Upper lobe of left lung (tissue), 6 donors: ENCODE data around the gene INTS12. TPM values are rescaled to one million over a fixed set of nuclear protein-coding genes. Genes with fewer than 3 reads are reported as not detected.
"Not testable (repeated sequence)": the region's sequence is repeated elsewhere in the genome, so short reads cannot be mapped to it uniquely, and the experiment has no call there.

Experiments used
- ATAC-seq, 2 donors: fragments of 200-7000 bp; cut with Tn5 transposase; one replicate each; pipeline ENCODE4 v1.9.1; 2022; ENCODE audit warnings: mild to moderate bottlenecking in 2 of 2, moderate library complexity in 2 of 2; ENCODE audit not compliant: low FRiP score in 2 of 2
- DNase-seq, 2 donors: peaks; one replicate each; pipeline ENCODE4 v3.0.0-alpha.2; 2019 to 2020
- H3K27ac ChIP-seq, 4 donors: fragments of 200-600 bp; sonication (generic); one replicate each; pipeline ENCODE4 v1.5.1; 2016 to 2019
- H3K27me3 ChIP-seq, 4 donors: fragments of 200-600 bp; sonication (generic); one replicate each; pipeline ENCODE4 v1.5.1; 2017 to 2019
- H3K36me3 ChIP-seq, 4 donors: fragments of 200-600 bp; sonication (generic); one replicate each; pipeline ENCODE4 v1.5.1; 2016 to 2019
- H3K4me1 ChIP-seq, 4 donors: fragments of 200-600 bp; sonication (generic); one replicate each; pipeline ENCODE4 v1.5.1; 2018 to 2019
- H3K4me3 ChIP-seq, 4 donors: fragments of 200-600 bp; sonication (generic); one replicate each; pipeline ENCODE4 v1.5.1; 2017 to 2019; ENCODE audit warnings: mild to moderate bottlenecking in 2 of 4, moderate library complexity in 1 of 4
- H3K9me3 ChIP-seq, 4 donors: fragments of 200-600 bp; sonication (generic); one replicate each; pipeline ENCODE4 v1.5.1; 2018 to 2019
- CTCF ChIP-seq, 6 experiments: fragments of 450-650 bp in 4 of 6; fragments of 200-600 bp in 2 of 6; sonication (generic) in 2 of 6; IDR thresholded peaks; one replicate each; pipeline ENCODE4 v1.5.1; 2016 to 2019; ENCODE audit warnings: antibody characterized with exemption in 6 of 6
- EP300 ChIP-seq, 4 donors: sonication (generic); formaldehyde crosslinking; IDR thresholded peaks; one replicate each; pipeline ENCODE4 v1.5.1; 2017; ENCODE audit warnings: antibody characterized with exemption in 4 of 4, control low read depth in 2 of 4
- POLR2A ChIP-seq, 4 donors: fragments of 450-650 bp; IDR thresholded peaks; one replicate each; pipeline ENCODE4 v1.5.1; 2016 to 2017; ENCODE audit warnings: antibody characterized with exemption in 4 of 4, mild to moderate bottlenecking in 2 of 4
- POLR2AphosphoS5 ChIP-seq, 2 donors: sonication (generic); formaldehyde crosslinking; IDR thresholded peaks; one replicate each; pipeline ENCODE4 v1.5.1; 2017; ENCODE audit warnings: antibody characterized with exemption in 2 of 2
- WGBS, 2 donors: methylation state at CpG; one replicate each; pipeline ENCODE4 v1.1.5; 2017 to 2018; 5-methylcytosine and 5-hydroxymethylcytosine counted together
- total RNA-seq, 6 donors: library from RNA; depleted of rRNA in 4 of 6; stranded (reverse); fragments of >200 nt in 4 of 6; gene quantifications; one replicate each; pipeline versions ENCODE4 v1.1.0 to v1.2.1, GENCODE V29; 2016 to 2021
- donor health status: DM: no; HTN: no; CAD: no; lungs with moderate emphysema.
- donor health status: DM: no; HTN: yes; CAD: no; lungs with severe emphysema.

INTS12 gene
- total RNA-seq, 6 donors from 2014 or later, result 8.9 to 38.1 (median 15.3) TPM

- no peaks in the 10 kb centered on the region for H3K4me1 ChIP-seq
- no peak for ATAC-seq
- no peak for DNase-seq
- WGBS, 2 donors, result 90 to 98% methylated on average over 3 of the region's 3 CpGs
- H3K27ac ChIP-seq, result no peak overlapping the region
- no peaks in the 10 kb centered on the region for H3K27me3 ChIP-seq
- H3K9me3 ChIP-seq, result no peaks in the 10 kb centered on the region
- no peak overlapping the region for H3K4me3 ChIP-seq
- TF ChIP-seq POLR2A (IDR thresholded peaks at IDR 0.05), result no peak
- TF ChIP-seq POLR2AphosphoS5 (IDR thresholded peaks at IDR 0.05), result no peak
- TF ChIP-seq CTCF (IDR thresholded peaks at IDR 0.05), result no peak
- no peak for TF ChIP-seq EP300 (IDR thresholded peaks at IDR 0.05)
- no peaks in the 10 kb centered on the region for H3K36me3 ChIP-seq
These were observed 39.7 kb upstream of the INTS12 start for GRCh38 chr4:105748222-105748621.

GRCh38 chr4:105741548-105741947 lies 33.1 kb upstream of the INTS12 start:
- 77 to 86% methylated on average over 2 of the region's 2 CpGs for WGBS, 2 donors
- ATAC-seq (no peak), DNase-seq (no peak)
- TF ChIP-seq POLR2AphosphoS5 (IDR thresholded peaks at IDR 0.05) (no peak), CTCF (IDR thresholded peaks at IDR 0.05) (no peak), POLR2A (IDR thresholded peaks at IDR 0.05) (no peak), EP300 (IDR thresholded peaks at IDR 0.05) (no peak)
- no peaks in the 10 kb centered on the region for H3K4me1 ChIP-seq
- peaks cover 0 to 4% (median 0%) of the 10 kb centered on the region in 4 donors for H3K36me3 ChIP-seq
- H3K27me3 ChIP-seq, result no peaks in the 10 kb centered on the region
- peaks cover 0 to 16% (median 10%) of the 10 kb centered on the region in 4 donors for H3K9me3 ChIP-seq
- no peak overlapping the region for H3K27ac ChIP-seq
- H3K4me3 ChIP-seq, result no peak overlapping the region

GRCh38 chr4:105735217-105735616 lies 26.7 kb upstream of the INTS12 start:
- not testable (repeated sequence) for H3K27ac ChIP-seq, H3K36me3 ChIP-seq, H3K4me1 ChIP-seq, H3K4me3 ChIP-seq, ATAC-seq, H3K27me3 ChIP-seq
- DNase-seq, result peak in 1 of 2 donors; percentile 3
- H3K9me3 ChIP-seq, result peaks cover 12 to 22% (median 17%) of the 10 kb centered on the region in 4 donors
- WGBS, 2 donors, result 98% methylated on average over 9 to 10 of the region's 10 CpGs

GRCh38 chr4:105729895-105730294 lies 21.4 kb upstream of the INTS12 start:
- not testable (repeated sequence) for H3K4me3 ChIP-seq, H3K27ac ChIP-seq, H3K4me1 ChIP-seq, H3K27me3 ChIP-seq, H3K9me3 ChIP-seq, ATAC-seq, H3K36me3 ChIP-seq, DNase-seq
- 97 to 100% methylated on average over 4 of the region's 4 CpGs for WGBS, 2 donors

GRCh38 chr4:105725623-105726022 lies 17.1 kb upstream of the INTS12 start:
- WGBS, 2 donors, result 91 to 95% methylated on average over 2 of the region's 2 CpGs
- H3K36me3 ChIP-seq, result no peaks in the 10 kb centered on the region
- H3K27ac ChIP-seq, result no peak overlapping the region
- DNase-seq, result no peak
- H3K9me3 ChIP-seq, result no peaks in the 10 kb centered on the region
- TF ChIP-seq POLR2AphosphoS5 (IDR thresholded peaks at IDR 0.05) (no peak), EP300 (IDR thresholded peaks at IDR 0.05) (no peak), CTCF (IDR thresholded peaks at IDR 0.05) (no peak), POLR2A (IDR thresholded peaks at IDR 0.05) (no peak)
- H3K4me1 ChIP-seq, result no peaks in the 10 kb centered on the region
- no peak for ATAC-seq
- H3K4me3 ChIP-seq, result no peak overlapping the region
- H3K27me3 ChIP-seq, result no peaks in the 10 kb centered on the region

GRCh38 chr4:105719204-105719603 lies 10.7 kb upstream of the INTS12 start:
- H3K4me3 ChIP-seq, result no peak overlapping the region
- peaks cover 0 to 7% (median 3%) of the 10 kb centered on the region in 4 donors for H3K4me1 ChIP-seq
- 86 to 100% methylated on average over 2 of the region's 2 CpGs for WGBS, 2 donors
- ATAC-seq, result no peak
- no peaks in the 10 kb centered on the region for H3K27me3 ChIP-seq
- H3K27ac ChIP-seq, result no peak overlapping the region
- no peaks in the 10 kb centered on the region for H3K9me3 ChIP-seq
- DNase-seq, result no peak
- TF ChIP-seq POLR2A (IDR thresholded peaks at IDR 0.05) (no peak), CTCF (IDR thresholded peaks at IDR 0.05) (no peak), EP300 (IDR thresholded peaks at IDR 0.05) (no peak)
- peaks cover 0 to 5% (median 0%) of the 10 kb centered on the region in 4 donors for H3K36me3 ChIP-seq
